Cardiac fibroblast (primary cell): ENCODE data around the gene PHLDB1.

ENCODE experiments used
- DNase-seq, 2 donors: peaks; one replicate each; pipeline versions ENCODE4 v3.0.0 to v3.0.0-alpha.2; 2010; ENCODE audit warnings: low read depth in 2 of 2
- H3K4me3 ChIP-seq, 2 donors: replicated peaks in 1 of 2; 1 replicate in 1 of 2; 2 replicates in 1 of 2; pipeline ENCODE4 v1.5.1; 2011; ENCODE audit warnings: low read depth in 2 of 2, low read length in 2 of 2, mild to moderate bottlenecking in 2 of 2, moderate library complexity in 1 of 2
- TF ChIP-seq, protein P1 (sequence below): IDR thresholded peaks from one replicate; pipeline ENCODE4 v1.5.1; 2011; ENCODE audit warnings: low read depth, mild to moderate bottlenecking, low read length, inconsistent platforms

The PHLDB1 gene

DNA sequence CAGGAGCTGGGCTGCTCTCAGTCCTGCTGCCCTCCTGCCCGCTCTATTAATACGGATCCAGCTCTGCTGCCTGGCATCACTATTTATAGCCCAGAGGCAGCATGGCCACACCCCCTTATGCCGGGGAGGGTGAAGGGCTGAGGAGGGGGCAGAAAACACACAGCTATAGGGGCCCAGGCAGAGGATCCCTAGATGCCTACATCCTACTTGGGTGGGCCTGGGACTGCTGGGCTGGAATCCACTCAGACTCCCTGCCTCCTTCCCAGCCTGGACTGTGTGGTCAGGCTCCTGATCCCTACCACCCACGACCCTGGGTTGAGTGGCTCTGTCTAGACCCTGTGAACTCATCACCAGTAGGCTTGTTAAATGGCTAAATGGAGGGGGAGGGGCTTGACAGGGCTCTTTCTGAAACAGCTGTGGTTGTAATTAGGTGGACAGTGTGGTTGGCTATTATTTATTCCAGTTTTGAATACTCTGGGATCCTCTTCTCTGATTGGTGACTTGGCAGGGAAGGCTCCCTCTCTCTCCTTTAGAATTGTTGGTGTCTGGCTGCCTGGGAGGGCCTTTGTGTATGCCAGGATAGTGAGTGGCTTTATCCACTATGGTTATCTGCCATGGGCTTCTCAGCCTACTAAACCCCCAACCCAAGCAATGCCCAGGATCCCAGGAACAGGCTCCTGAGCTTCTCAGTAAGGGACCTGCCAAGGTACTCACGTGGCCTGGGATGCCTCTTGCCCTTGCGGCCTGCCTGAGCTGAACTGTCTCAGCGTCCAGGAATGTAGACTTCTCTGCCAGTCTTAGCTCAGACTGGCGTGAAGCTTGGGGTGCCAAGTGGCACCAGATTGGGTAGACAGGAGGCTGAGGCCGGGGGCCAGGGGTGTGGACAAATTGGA is 15.2 kb downstream of the PHLDB1 start:
- H3K4me3 ChIP-seq = peak overlapping the region; percentile 57 to 64
- TF ChIP-seq, protein P1, sequence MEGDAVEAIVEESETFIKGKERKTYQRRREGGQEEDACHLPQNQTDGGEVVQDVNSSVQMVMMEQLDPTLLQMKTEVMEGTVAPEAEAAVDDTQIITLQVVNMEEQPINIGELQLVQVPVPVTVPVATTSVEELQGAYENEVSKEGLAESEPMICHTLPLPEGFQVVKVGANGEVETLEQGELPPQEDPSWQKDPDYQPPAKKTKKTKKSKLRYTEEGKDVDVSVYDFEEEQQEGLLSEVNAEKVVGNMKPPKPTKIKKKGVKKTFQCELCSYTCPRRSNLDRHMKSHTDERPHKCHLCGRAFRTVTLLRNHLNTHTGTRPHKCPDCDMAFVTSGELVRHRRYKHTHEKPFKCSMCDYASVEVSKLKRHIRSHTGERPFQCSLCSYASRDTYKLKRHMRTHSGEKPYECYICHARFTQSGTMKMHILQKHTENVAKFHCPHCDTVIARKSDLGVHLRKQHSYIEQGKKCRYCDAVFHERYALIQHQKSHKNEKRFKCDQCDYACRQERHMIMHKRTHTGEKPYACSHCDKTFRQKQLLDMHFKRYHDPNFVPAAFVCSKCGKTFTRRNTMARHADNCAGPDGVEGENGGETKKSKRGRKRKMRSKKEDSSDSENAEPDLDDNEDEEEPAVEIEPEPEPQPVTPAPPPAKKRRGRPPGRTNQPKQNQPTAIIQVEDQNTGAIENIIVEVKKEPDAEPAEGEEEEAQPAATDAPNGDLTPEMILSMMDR = no peak
- peak; percentile 67 to 76 for DNase-seq

DNA sequence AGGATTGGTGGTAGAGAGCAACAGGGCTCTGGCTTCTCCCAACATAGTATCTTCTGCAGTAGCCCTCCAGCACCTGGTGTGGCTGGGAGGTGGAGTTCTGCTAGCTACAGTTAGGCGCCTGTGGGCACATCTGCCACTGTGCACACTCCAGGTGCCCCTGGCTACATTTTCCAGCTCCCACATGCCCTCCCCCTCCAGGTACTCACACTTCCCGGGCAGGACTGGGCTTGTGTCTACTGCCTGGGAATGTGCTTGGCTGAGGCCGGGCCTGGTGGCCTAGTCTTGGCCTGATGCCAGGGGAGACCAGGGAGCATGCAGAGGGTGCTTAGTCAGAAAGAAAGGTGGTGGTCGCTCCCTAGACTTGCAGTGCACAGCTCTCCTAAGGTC is 15.8 kb downstream of the PHLDB1 start:
- TF ChIP-seq, protein P1 = no peak
- H3K4me3 ChIP-seq = no peak overlapping the region
- peak; percentile 53 to 55 for DNase-seq

DNA sequence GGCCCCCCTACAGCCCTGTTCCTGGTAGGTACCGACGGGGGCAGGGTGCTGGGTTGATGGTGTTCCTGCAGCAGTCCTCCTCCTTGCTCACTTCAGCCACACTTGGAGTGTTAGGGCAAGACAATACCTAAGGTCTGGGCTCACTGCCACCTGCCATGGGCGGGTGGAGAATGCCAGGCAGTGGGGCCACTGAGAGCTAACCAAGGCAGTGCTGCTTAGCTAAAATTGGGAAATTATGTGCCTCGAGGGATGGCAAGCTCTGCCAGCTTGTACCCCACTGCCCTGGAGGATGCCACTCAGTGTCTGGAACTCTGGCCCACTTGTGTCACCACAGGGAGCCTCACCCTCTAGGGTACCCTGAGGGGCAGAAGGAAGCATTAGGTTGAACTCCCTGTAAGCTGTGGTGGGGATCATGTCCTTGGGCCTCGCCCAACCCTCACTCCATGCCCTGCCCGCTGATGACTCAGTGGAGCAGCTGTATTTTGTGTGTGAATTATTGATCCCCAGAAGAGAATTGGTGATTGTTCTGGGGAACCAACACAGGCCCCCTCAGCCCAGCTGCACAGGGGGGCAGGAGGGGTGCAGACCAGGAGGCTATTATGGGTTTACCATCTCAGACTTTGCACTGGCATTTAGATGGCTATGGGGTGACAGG is 17.7 kb downstream of the PHLDB1 start:
- TF ChIP-seq, protein P1 = no peak
- H3K4me3 ChIP-seq = no peak overlapping the region
- no peak for DNase-seq

DNA sequence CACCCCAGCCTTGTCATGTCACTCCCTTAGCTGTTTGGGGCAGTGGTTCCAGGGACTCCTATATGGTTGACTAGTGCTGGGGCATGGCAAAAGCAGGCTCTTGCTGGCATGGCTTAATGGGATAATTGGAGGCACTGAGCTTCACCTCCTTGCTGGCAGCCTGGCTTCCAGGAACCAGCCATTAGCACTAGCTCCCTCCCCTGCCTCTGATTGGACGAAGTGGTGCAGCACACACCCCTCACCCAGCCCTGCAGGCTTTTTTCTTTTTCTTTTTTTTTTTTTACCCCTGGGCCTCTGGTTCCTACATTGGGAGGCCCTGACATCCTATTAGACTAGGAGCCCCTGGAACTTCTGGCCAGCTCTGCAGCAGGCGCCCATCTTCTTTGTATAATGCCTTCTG is 18.6 kb downstream of the PHLDB1 start:
- H3K4me3 ChIP-seq = no peak overlapping the region
- DNase-seq = no peak
- TF ChIP-seq, protein P1 = no peak

DNA sequence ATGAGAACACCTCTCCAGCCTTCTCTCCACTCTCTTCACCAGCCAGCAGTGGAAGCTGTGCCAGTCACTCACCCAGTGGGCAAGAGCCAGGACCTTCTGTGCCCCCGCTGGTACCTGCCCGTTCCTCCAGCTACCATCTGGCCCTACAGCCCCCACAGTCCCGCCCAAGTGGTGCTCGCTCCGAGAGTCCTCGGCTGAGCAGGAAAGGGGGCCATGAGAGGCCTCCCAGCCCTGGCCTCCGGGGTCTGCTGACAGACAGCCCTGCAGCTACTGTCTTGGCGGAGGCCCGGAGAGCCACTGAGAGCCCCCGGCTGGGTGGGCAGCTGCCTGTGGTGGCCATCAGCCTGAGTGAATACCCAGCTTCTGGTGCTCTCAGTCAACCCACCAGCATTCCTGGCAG is 20.2 kb downstream of the PHLDB1 start:
- TF ChIP-seq, protein P1 = no peak
- no peak overlapping the region for H3K4me3 ChIP-seq
- DNase-seq = no peak

DNA sequence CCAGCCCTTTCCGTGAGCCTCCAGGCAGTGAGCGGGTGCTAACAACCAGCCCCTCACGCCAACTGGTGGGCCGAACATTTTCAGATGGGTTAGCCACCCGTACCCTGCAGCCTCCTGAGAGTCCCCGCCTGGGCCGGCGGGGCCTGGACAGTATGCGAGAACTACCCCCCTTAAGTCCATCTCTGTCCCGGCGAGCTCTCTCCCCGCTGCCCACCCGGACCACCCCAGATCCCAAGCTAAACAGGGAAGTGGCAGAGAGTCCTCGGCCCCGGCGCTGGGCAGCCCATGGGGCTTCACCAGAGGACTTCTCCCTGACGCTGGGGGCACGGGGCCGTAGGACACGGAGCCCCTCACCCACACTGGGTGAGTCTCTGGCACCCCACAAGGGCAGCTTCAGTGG is 20.6 kb downstream of the PHLDB1 start:
- DNase-seq = no peak
- TF ChIP-seq, protein P1 = no peak
- H3K4me3 ChIP-seq = no peak overlapping the region
